NCI-H1105 (cell line): Measurements from ENCODE around the gene HS6ST3.

Experiments used
- DNase-seq: peaks from one replicate; lab custom pipeline; 2025; lab: John Stamatoyannopoulos, UW

The HS6ST3 gene

DNA sequence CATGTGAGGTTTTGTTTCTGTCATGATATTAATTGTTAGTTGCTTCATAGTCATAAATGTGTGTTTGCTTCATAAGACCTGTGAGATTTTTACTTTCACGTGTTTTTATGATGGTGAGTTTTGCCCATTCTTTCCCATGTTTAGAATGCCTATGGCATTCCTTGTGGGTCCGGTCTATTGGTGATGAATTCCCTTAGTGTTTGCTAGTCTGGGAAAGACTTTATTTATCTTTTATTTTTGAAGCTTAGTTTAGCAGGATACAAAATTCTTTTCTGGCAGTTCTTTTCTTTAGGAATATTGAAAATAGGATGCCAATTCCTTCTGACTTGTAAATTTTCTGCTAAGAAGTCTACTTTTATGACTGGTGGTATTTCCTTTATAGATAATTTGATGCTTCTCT lies 571.7 kb downstream of the HS6ST3 start:
- no peak for DNase-seq

DNA sequence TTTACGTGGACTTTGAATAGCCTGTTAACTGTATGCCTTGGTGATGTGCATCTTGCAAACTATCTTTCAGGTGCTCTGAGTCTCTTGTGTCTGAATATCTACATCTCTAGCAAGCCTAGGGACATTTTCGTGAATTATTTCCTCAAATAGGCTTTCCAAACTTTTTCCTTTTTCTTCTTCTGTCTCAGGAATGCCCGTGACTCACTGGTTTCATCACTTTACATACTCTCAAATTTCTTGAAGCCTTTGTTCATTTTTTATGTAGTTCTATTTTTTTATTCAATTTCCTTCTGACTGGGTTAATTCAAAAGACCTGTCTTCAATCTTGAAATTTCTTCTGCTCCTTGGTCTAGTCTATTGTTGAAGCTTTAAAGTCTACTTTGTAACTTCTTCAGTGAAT lies 572.1 kb downstream of the HS6ST3 start:
- DNase-seq: no peak

DNA sequence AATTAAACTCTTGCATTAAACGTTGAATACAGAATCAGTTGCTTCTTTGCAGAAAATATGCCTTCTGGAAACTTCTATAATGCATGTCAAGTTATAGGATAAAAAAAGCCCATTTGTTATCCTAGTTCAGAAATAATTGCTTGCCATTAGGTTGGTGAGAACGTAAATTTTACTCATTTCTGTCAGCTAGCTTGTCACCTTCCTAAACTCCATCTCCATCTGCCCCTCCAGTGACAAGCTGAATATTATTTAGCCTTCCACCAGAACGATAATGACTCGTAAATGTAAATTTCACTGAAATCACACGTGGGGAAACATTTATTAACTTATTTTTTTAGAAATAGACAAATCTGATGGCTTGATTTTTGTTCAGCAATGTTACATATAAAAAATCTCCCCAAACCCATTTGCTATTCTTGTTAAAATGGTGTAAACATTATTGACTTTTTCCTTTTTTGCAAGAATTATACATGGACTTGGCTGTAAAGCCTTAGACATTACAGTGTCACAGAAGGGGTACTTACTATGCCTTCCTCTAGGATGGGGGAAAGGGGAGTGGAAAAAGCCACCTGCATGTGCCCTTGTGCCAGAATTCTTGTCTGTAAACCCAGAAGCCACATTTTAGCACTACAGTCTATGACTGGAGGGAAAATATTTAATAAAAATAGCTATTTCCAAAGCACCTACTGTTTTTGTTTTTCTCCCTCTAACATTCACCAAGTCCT lies 577.5 kb downstream of the HS6ST3 start:
- DNase-seq: no peak

DNA sequence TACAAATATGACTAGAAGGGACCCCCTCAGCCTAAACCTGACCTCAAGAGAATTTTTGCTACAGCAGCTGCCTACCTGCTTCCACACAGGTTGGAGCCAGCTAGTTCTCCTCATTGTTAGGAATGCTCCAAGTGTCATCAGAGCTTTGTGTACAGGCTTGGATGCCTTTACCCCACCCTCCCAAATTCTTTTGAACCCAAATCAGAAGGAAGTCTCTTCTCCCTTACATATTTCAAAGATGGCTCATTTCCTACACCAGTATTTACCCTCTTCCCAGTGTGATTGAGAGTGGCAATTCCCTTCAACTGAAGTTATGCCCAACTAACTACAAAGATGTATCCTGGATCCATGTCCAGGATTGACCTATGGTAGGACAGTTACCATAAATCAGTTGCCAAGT lies 581.2 kb downstream of the HS6ST3 start:
- no peak for DNase-seq

DNA sequence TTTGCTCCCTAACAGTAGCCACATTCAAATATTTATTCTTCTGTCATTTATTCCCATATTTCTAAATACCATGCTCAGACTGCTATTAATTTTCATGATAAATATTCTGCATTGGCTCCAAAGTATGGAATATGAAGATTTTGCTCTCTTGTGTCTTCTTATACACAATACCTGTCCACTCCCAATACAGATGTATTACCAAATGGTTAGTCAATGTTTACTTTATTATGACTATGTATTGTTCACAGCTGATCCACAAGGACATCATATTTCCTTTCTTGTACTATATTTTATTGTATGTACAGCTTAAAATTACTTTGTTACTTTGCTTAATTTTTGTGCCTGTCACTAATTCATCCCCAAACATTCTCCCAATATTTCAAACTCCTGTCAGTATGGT lies 582.1 kb downstream of the HS6ST3 start:
- DNase-seq: no peak

DNA sequence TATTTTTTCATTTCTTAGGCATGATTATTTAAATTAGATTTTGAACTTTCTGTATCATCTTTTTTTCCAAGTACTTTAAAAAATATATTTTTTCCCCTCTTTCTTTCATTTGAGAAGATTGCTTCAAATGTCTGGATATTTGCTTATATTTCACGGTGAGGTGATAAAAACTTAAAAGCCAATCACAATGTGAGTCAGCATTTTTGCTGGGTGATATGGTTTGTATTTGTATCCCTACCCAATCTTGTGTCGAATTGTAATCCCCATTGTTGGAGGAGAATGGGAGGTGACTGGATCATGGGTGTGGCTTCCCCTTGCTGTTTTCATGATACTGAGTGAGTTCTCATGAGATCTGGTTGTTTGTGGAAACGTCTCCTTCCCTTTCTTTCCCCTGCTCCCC lies 583.9 kb downstream of the HS6ST3 start:
- no peak for DNase-seq

DNA sequence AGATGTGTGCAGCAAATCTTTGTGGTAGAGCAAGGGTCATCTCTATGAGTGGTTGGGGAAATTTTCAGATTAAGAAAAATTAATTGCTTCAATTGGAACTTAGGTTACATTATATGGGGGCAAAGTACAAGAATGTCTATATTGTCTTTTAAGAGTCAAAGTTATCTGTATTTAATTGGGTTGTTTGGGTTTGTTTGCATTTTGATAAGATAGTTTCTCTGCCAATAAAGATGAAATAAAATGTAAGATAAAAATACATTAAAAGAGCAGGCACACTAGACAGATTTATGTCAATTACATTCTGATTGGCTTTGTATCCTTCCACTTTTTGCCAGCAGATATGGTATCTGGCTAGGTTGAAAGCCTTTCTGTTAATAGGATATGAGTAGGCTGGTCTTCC lies 587.1 kb downstream of the HS6ST3 start:
- no peak for DNase-seq

DNA sequence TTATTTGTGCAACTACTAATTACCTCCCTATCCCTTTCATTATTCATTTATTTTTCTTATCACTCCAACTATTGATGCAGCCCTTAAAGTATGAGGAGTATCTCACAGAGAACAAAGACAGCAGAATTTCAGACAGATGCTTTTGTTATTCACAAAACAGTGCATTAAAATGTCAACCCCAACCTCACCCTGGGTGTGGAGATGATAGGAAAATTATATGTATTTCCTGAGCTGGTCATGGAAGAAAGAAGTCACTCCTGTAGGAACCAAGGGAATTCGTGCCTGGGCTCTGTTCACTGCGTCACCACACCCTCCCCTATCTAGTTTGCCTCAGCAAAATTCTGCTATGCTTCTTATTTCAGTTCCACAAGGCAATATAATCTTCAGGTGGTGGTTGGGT lies 588.9 kb downstream of the HS6ST3 start:
- no peak for DNase-seq

DNA sequence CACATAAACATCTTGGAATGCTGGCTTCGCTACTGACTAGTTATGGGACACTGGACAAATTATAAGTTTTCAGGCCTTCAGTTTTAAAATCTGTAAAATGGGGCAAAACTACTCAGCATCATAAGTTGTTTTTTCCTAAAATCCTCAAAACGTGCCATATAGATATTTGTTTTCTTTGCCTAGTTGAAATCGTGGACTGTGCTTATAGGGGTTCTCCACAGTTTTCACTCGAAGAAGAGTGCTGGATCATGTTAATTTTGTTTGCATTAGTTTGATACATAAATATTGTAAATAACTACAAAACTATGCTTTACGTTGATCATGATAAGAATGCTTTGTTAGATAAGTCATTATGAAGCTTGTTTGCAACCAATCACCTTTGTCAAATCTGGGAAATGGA lies 591.0 kb downstream of the HS6ST3 start:
- no peak for DNase-seq

DNA sequence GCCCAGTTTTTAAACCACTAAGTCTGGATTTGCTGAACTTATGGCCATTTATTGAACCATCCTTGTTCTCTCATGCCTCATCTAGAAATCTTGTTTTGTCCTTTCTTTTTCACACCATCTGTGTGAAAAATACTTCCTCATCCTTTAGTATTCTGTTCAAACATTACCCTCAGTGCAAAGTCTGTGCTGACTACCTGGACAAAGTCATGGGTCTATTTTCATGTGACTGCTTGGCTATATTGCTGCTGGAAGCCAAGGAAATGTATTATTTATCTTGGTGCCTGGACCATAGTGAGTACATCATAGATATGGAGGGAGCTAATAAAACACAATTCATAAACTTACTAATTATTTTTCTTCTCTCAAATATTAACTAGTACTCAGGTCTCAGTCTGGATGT lies 591.9 kb downstream of the HS6ST3 start:
- DNase-seq: no peak

DNA sequence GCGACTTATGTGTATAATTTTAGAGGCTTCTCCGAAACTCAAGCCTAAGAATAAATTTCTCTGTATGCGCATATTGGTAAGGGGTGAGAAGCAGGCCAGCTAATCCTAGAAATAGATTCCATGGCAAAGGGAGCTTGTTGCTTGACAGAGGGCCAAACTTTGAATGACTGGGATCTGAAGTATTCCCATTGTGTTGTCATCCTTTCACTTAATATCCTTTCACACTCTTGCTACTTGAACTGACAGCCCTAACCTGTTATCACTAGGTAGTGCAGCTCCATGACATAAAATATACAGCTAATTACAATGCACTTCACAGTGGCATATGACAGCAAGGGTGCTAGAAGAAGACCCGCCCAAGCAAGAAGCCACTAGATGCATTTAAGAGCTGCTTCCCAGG lies 594.6 kb downstream of the HS6ST3 start:
- DNase-seq: no peak

DNA sequence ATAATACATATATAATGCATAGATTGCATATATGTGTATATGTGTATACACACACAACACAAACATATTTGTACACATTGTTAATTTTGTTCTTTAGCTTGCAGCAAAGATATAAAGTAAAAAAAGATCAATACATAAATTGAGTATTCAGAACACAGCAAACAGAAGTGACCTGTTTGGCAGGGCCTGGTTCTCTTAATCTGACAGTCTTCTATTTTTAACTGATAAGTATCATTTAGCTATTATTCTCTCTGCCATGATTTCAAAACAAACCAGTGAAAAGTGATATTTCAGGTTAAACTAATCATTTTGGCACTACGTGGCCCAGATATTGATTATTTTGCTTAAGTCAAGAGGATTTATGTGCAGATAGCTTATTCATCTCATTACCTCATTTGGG lies 595.0 kb downstream of the HS6ST3 start:
- DNase-seq: no peak

DNA sequence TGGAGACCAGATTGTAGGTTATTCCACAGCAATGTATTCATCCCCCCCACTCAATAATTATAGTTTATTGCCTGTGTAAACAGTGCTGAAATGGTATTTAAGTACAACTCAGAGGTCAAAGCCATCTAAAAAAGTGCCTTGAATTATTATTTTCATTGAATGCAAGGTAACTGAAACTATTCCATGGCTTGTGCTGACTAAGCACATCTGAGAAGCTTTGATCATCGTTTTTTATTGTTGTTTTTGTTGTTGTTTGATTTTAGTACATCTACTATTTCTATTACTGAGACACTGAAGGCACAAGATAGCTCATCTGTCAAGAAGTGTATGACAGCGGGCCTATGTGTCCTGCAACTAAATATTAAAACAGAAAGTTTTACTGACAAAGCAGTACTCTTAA lies 596.4 kb downstream of the HS6ST3 start:
- DNase-seq: no peak

DNA sequence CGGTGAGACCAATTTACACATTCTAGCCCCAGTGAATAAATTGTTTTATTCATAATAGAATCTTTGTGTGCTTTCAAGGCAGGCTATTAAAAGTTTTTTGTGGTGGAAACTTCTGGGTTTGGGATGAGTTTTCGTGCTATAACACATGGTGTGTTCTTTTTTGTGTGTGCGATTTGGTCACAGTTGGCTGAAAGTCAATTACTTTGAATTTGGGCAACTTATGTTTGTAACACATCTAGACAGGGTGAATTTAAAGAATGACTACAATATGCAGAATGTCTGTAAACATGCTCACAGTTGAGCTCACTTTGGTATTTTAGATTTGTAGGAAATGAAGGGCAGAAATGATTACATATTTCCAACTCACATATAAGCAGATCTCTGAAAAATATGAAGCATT lies 597.3 kb downstream of the HS6ST3 start:
- DNase-seq: no peak

DNA sequence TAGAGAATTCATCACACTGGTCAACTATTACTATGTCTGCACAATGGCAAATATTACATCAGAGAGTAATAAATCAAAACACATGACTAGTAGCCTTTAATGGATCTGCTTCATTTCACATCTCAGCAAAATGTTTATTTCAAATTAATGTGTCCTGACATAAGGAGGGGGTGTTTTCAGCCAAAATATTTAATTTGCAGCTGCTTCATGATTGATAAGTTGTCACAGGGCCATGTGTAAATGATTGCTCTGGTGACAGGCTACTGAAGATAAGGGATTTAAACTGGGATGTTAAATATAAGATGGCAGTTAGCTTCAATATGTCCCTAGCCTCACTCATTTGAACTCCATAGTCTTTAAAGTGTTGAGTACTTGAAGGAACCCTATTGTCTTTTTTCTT lies 601.1 kb downstream of the HS6ST3 start:
- DNase-seq: no peak

DNA sequence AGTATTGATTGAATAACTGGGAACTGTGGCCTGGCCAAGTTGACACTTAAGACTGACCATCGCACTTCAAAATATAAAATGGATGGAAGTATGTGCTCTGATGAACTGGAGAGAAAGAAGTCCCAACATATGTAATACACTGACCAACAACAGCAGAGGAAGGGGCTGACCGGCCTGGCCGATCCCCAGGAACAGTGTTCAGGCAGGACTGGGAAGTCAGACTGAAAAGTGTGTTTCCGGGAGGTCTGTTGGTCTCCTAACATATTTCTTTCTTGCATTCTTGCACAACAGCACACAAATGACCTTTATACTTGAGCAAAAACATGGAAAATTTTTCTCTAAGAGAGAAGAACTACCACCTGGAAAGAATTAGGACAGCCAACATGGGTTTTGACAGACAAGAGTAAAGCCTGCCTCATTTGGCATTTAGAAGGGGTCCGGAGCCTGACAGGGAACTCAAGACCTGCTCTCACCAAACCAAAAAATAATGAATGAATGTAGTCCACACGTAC lies 606.5 kb downstream of the HS6ST3 start:
- no peak for DNase-seq

DNA sequence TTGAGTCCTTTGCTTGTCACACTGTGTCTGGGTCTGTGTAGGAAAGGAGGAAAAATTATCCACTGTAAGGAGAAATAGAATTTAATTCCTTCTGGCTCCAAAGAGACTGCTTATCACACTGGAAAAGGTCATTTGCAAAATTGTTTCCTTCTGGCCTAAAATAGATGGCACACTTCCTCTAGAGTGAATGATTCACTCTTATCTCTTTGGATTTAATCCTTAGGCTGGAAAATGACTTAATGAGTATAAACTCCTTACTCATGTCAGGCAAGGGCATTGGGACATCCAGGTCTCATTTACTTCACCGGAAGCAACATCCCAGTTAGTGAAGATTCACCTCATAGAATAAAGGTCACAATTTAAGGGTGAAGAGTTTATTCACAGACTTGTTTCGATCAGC lies 610.8 kb downstream of the HS6ST3 start:
- DNase-seq: no peak

DNA sequence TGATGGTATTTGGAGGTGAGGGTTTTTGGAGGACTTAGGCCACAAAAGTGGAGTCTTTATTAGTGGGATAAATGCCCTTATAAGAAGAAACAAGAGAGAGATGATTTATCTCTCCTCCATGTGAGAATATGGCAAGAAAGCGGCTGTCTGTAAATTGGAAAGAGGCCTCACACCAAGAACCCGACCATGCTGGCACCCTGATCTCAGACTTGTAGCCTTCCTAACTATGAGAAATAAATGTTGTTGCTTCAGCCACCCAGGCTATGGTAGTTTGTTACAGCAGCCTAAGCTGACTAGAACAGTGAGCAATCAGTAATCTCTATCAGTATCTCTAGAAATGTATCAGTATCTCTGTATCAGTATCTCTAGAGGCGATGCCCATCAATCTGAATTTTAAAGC lies 617.2 kb downstream of the HS6ST3 start:
- no peak for DNase-seq

DNA sequence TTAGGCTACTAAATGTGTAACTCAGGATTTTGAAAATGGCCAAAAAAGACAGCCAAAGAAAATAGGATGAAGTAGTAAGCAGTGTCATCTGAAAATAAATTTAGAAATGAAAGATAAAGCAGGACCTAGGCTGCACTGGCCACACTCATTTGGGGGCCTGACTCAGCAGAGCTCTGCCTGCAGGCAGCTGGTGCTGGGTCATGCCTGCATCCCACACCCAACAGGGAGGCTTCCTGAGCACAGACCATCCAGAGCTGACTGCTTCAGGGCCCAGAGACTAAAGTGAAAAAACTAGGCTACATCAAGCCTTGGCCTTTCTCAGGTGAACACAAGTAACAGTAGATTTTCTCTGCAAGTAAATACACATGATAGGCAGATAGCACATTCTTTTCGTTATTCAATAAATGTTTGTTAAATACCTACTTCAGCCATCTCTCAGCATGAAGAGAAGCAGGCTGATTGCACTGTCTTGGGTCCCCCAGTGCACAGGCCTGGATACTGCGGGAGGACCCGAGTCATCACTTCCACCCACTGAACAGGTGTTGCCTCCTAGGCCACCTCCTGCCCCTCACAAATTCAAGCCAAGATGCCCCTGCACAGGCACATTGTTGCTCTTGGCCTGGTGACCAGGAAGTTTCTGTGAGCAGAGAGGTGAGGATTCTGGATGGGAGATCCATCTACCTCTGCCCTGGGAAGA lies 620.4 kb downstream of the HS6ST3 start:
- no peak for DNase-seq

DNA sequence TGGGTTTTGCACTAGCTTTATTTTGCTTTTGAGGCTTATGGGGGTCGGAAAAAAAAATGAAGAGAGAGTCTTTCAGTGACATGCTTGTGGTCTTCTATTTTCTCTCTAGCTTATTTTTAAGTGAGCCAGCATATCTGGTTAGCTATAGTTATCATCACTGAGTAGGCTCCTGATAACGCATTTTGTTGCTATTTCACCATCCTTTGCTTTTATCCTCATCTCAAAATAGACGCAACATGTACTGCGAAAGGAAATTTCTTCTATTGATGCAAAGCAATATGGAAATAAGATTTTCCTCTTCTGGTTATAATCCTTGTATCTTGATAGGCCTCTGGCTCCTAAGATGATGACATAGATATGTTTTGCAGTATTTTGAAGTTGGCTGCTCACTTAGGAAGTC lies 630.5 kb downstream of the HS6ST3 start:
- no peak for DNase-seq

DNA sequence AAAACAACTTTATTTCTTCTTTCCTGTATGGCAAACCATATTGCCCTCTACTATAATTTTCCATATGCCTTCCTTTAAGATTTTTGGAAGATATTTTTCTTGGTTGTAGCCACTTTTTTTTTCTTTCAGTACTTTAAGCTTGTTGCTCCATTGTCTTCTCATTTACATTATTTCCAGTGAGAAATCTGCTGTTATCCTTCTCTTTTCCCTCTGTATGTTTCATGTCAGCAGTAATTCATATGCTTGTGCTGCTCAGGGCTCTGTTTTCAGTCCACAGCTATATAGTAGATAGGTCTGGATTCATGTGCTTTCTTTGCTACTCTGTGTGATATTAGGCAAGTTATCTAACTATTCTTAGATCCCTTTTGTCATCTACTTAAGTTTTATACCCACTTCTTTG lies 636.7 kb downstream of the HS6ST3 start:
- DNase-seq: no peak

DNA sequence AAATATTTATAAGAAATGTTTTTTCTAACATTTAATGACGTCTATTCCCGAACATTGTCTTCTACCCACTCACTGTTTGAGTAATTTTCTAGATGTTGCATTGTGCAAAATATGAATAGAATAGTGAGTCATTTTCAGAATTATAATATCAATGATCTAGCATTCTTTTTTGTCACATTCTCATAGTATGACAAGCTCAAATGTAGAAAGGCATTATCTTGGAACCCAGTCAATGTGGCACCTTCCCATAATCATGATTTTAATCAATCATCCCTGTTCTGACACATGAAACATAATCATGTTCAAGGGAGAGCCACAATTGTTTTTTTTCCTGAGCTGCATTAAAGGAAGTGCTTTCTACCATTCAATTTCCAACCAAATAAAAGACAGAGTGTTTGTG lies 638.6 kb downstream of the HS6ST3 start:
- DNase-seq: no peak

DNA sequence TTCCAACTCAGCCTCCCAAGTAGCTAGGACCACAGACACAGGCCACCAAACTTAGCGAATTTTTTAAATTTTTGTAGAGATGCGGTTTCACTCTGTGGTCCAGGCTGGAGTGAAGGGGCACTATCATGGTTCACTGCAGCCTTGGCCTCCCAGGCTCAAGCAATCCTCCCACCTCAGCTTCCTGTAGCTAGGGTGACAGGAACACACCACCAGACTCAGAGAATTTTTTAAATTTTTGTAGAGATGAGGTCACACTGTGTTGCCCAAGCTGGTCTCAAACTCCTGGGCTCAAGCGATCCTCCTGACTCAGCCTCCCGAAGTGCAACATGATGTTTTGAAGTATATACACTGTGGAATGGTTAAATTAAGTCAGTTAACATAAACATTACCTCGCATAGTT lies 640.8 kb downstream of the HS6ST3 start:
- no peak for DNase-seq

DNA sequence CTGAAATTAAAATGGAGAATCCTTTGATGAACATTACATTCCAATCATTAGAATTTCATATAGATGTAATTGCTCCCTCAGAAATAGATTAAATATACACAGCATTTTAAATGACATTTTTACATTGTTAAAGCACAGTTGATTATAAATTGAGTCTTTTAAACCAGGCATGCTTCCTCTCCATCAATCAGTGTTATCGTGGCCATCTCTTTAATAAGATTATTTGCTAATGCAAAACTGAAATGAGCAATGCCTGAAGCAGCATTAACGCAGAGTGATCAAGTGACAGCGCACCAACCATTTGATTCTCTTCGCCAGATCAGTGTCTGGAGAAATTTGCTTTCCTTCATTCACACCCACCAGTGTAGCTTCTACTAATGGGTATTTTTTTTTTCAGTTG lies 644.6 kb downstream of the HS6ST3 start:
- DNase-seq: no peak
